Mesothelial cell of epicardium (in vitro differentiated cells): Measurements from ENCODE around the gene MED13. TPM values are rescaled to one million over a fixed set of nuclear protein-coding genes. Genes with fewer than 3 reads are reported as not detected.

Source experiments
- DNase-seq, 2 experiments: peaks; one replicate each; pipeline ENCODE4 v3.0.0; 2021; ENCODE audit warnings: low spot score in 2 of 2; ENCODE audit not compliant: unreplicated experiment in 2 of 2
- H3K27ac Mint-ChIP-seq: 2 replicates; pipeline ENCODE4 v1.8.0; 2021; ENCODE audit warnings: mixed read lengths
- H3K27me3 Mint-ChIP-seq: 2 replicates; pipeline ENCODE4 v1.8.0; 2021; ENCODE audit warnings: low read depth, mixed read lengths
- H3K36me3 Mint-ChIP-seq: 2 replicates; pipeline ENCODE4 v1.8.0; 2021; ENCODE audit warnings: mixed read lengths
- H3K4me1 Mint-ChIP-seq: 2 replicates; pipeline ENCODE4 v1.8.0; 2021; ENCODE audit warnings: mixed read lengths
- H3K4me3 Mint-ChIP-seq: 2 replicates; pipeline ENCODE4 v1.8.0; 2021; ENCODE audit warnings: mild to moderate bottlenecking, moderate library complexity, mixed read lengths
- H3K9me3 Mint-ChIP-seq: 2 replicates; pipeline ENCODE4 v1.8.0; 2021; ENCODE audit warnings: mixed read lengths
- total RNA-seq: library from RNA; stranded (reverse); gene quantifications from 3 replicates; pipeline ENCODE4 v1.2.1, GENCODE V29; 2021
- TF ChIP-seq, protein P1 (sequence below): fragments of 200-600 bp; sonication (generic); IDR thresholded peaks from one replicate; pipeline ENCODE4 v1.5.0; 2021; ENCODE audit warnings: antibody characterized with exemption; ENCODE audit not compliant: unreplicated experiment

The MED13 gene
- total RNA-seq, 1 donor from 2014 or later = 73.0 TPM

DNA sequence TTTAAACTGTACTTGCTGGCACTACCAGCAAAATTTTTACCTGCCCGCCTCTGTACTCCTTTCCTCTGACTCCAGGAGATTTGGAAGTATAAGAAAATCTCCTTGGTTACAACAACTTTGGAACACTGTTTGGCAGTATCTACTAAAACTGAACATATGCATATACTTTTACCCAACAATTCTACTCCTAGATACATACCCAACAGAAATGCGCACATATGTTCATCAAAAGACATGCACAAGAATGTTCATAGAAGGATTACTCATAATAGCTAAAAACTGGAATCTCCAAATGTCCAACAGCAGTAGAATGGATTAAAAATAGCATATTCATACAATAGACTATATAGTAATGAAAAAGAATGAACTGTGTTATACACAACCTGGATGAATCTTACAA, 21.7 kb upstream of the MED13 start:
- Mint-ChIP-seq H3K27me3 (peaks cover 11% of the 10 kb centered on the region), H3K36me3 (no peaks in the 10 kb centered on the region), H3K4me3 (no peak overlapping the region), H3K4me1 (no peaks in the 10 kb centered on the region), H3K27ac (no peak overlapping the region), H3K9me3 (no peaks in the 10 kb centered on the region)
- TF ChIP-seq, protein P1, sequence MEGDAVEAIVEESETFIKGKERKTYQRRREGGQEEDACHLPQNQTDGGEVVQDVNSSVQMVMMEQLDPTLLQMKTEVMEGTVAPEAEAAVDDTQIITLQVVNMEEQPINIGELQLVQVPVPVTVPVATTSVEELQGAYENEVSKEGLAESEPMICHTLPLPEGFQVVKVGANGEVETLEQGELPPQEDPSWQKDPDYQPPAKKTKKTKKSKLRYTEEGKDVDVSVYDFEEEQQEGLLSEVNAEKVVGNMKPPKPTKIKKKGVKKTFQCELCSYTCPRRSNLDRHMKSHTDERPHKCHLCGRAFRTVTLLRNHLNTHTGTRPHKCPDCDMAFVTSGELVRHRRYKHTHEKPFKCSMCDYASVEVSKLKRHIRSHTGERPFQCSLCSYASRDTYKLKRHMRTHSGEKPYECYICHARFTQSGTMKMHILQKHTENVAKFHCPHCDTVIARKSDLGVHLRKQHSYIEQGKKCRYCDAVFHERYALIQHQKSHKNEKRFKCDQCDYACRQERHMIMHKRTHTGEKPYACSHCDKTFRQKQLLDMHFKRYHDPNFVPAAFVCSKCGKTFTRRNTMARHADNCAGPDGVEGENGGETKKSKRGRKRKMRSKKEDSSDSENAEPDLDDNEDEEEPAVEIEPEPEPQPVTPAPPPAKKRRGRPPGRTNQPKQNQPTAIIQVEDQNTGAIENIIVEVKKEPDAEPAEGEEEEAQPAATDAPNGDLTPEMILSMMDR = no peak
- no peak for DNase-seq

DNA sequence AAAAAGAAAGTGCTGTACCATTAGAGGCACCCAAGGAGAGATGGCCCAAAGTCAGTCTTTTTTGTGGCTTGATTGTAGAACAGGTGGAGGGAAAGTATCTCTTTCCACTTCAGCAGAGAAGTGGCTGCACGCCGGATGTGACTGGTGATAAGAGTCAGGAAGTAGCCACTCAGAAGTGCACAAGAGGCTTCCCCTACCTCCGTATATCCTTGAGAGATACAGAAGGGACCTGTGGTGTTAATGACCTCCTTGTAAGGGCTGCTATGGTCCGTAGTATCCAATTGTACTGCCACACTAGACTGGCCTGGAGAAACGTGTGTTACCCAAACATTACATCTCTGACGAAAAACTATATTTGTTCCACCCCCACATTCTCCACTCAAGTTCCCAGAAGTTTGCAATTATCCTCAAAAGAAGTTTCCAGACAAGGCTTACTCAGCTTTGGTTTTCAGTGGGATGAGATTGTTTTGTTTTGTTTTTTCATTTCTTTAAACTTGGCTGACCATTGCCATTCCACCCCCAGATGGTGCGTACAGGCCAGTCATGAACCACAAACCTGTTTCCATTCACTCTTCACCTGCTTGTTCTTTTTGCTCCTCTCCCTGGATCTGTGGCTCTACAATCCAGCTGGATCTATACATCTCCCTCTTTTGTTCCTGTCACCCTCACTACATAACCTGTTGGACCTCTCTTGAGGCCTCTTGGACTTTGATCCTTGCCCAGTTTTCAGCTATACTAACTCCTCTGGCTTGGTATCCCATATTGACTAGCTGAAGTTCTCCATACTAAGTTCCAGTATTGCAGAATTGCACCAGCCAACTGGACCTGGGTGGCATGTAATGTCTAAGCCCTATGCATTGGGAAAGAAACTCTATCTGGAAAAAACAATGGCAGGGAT, 20.7 kb upstream of the MED13 start:
- no peaks in the 10 kb centered on the region for H3K36me3 Mint-ChIP-seq
- no peaks in the 10 kb centered on the region for H3K9me3 Mint-ChIP-seq
- no peak overlapping the region for H3K4me3 Mint-ChIP-seq
- TF ChIP-seq, protein P1 = no peak
- H3K27ac Mint-ChIP-seq = no peak overlapping the region
- H3K4me1 Mint-ChIP-seq = no peaks in the 10 kb centered on the region
- peaks cover 11% of the 10 kb centered on the region for H3K27me3 Mint-ChIP-seq
- DNase-seq = no peak

DNA sequence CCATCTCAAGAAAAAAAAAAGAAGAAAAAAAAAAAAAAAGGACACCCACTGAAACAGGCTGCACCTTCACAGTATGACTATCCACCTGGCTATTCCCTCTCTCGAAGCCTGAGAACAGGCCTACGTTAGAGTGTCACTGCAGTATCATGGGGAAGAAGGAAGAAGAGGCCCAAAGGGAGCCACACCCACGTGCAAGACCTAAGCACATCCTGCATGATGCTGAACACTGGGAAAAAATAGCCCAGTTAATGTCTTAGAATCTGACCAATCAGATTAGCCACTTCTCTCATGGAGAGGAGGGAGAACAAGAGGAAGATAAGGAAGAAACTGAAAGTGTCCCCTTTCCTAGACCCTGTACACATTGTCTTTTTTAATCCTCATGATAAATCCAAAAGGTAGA, 19.5 kb upstream of the MED13 start:
- no peak overlapping the region for H3K27ac Mint-ChIP-seq
- H3K9me3 Mint-ChIP-seq = no peaks in the 10 kb centered on the region
- H3K27me3 Mint-ChIP-seq = peaks cover 11% of the 10 kb centered on the region

DNA sequence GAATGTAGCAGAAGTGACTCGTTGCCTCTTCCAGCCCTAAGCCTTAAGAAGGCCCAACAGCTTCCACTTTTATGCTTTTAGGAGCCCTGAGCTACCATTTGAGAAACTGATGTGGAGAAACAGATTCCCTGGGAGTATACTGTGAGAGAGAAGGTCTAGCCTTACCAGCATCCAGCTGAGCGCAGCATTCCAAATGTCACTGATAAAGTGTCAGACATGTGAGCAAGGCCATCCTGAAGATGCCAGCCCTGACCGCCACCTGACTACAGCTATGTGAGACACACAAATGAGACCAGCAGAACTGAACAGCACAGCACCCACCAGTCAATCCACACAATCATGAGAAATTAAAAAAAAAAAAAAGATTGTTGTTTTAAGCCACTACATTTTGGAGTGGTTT, 18.6 kb upstream of the MED13 start:
- DNase-seq = no peak
- H3K27ac Mint-ChIP-seq = no peak overlapping the region
- peaks cover 11% of the 10 kb centered on the region for H3K27me3 Mint-ChIP-seq
- no peaks in the 10 kb centered on the region for H3K9me3 Mint-ChIP-seq
- no peak overlapping the region for H3K4me3 Mint-ChIP-seq
- H3K4me1 Mint-ChIP-seq = no peaks in the 10 kb centered on the region
- TF ChIP-seq, protein P1 = no peak
- H3K36me3 Mint-ChIP-seq = no peaks in the 10 kb centered on the region

More for the DNA sequence above, 19.5 kb upstream of the MED13 start:
- H3K4me3 Mint-ChIP-seq = no peak overlapping the region
- H3K36me3 Mint-ChIP-seq = no peaks in the 10 kb centered on the region
- TF ChIP-seq, protein P1 = no peak
- H3K4me1 Mint-ChIP-seq = no peaks in the 10 kb centered on the region
- no peak for DNase-seq

DNA sequence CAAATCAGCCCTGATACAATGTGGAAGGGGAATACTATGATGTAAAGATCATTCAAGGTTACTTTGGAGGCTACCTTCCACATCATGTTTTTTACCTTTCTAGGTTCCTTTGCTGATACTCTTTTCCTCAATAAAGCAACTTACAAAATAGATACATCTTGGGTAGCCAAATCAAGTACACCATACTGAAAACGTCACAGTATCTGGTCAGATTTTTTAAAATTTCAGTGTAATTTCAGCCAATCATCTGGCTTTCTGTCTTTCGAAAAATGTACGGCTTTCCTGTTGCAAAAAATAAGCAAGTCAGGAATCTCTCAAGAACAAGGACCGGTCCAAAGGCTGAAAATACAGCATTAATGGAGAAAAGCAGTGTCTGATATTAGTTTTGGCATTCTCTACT, 15.6 kb upstream of the MED13 start:
- Mint-ChIP-seq H3K36me3 (no peaks in the 10 kb centered on the region), H3K27me3 (peaks cover 5% of the 10 kb centered on the region), H3K27ac (no peak overlapping the region), H3K4me1 (no peaks in the 10 kb centered on the region), H3K4me3 (no peak overlapping the region), H3K9me3 (no peaks in the 10 kb centered on the region)
- TF ChIP-seq, protein P1 = no peak
- no peak for DNase-seq
